Astrocyte of the spinal cord (primary cell): ENCODE results near the gene ELFN1.

Experiments
- DNase-seq: peaks from one replicate; pipeline ENCODE4 v3.0.0; 2011; ENCODE audit warnings: low read depth, low spot score
- H3K4me3 ChIP-seq: 2 replicates; pipeline ENCODE4 v1.5.1; 2011; ENCODE audit warnings: low read depth, mild to moderate bottlenecking, low read length, moderate library complexity
- in situ Hi-C: cut with HindIII; loops from 2 replicates; pipeline ENCODE4 v1.10.0; 2017; ENCODE audit warnings: low sequenced_read_pairs
- TF ChIP-seq, protein P1 (sequence below): IDR thresholded peaks from 2 replicates; pipeline ENCODE4 v1.5.1; 2012; ENCODE audit warnings: low read depth, mild to moderate bottlenecking, low read length, inconsistent platforms

ELFN1 gene

DNA sequence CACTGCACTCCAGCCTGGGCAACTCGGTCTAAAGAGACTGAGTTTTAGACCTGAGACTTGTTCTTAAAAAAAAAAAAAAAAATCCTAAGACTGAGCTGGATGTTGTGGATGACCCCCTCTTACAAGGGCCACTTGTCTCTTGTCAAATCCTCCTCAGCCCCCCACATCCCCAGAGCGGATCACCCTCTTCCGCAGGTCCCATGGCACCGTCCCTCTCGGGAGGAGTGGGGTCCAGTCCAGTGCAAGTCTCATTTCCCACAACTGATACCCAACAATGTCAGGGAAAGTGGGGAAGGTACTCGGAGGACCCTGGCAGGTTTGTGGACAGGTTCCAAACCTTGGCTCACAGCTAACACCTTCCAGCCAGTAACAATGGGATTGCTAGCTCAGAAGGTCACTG, 100.3 kb downstream of the ELFN1 start:
- no peak overlapping the region for H3K4me3 ChIP-seq
- in situ Hi-C loops = no loop called here
- TF ChIP-seq, protein P1, sequence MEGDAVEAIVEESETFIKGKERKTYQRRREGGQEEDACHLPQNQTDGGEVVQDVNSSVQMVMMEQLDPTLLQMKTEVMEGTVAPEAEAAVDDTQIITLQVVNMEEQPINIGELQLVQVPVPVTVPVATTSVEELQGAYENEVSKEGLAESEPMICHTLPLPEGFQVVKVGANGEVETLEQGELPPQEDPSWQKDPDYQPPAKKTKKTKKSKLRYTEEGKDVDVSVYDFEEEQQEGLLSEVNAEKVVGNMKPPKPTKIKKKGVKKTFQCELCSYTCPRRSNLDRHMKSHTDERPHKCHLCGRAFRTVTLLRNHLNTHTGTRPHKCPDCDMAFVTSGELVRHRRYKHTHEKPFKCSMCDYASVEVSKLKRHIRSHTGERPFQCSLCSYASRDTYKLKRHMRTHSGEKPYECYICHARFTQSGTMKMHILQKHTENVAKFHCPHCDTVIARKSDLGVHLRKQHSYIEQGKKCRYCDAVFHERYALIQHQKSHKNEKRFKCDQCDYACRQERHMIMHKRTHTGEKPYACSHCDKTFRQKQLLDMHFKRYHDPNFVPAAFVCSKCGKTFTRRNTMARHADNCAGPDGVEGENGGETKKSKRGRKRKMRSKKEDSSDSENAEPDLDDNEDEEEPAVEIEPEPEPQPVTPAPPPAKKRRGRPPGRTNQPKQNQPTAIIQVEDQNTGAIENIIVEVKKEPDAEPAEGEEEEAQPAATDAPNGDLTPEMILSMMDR = no peak
- DNase-seq = no peak

DNA sequence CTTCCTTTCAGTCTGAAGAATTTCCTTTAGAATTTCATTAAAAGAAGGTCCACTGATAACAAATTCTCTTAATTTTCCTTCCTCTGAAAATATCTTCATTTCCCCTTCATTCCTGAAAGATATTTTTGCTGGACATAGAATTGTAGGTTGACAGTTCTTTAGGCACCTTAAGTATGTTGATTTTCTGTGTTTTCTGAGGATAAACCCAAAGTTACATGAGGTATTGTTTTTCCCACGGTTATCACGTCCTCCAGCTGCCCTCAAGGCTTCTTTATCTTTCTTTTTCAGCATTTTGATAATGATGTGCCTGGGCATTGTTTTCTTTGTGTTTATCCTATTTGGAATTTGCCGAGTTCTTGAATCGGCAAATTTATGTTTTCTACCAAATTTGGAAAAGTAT, 105.3 kb downstream of the ELFN1 start:
- TF ChIP-seq, protein P1 = no peak
- in situ Hi-C loops = no loop called here
- no peak overlapping the region for H3K4me3 ChIP-seq
- DNase-seq = no peak

DNA sequence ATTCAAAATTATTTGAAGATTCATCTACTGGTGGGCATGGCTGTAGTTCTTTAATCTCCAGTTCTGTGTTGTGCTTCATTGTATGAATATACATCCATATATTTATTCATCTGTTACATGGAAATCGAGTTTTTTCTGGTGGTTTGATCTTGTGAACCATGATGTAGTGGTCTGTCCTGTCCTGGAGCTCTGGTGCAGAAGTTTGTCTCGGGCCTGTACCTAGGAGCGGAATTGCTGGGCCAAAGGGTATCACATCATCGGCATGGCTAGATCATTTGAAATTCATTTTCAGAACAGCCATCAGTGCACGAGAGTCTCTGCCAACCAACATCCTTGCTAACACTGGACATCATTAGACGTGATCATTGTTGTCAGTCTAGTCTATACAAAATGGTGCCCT, 107.0 kb downstream of the ELFN1 start:
- H3K4me3 ChIP-seq = no peak overlapping the region
- TF ChIP-seq, protein P1 = no peak
- no peak for DNase-seq
- in situ Hi-C loops = no loop called here

DNA sequence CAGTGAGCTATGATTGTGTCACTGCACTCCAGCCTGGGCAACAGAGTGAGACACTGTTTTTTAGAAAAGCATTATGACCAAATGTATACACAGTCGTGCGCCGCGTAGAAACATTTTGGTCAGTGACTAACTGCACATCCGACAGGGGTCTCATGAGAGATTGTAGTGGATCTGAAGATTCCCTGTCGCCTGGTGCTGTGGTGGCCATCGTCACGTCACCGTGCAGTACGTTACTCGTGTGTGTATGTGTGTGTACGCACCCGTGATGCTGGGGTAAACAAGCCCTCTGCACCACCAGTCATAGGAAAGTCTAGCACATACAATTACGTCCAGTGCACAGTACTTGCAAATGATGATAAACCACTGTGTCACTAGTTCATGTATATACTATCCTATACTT, 109.4 kb downstream of the ELFN1 start:
- in situ Hi-C loops = no loop called here
- no peak for DNase-seq
- TF ChIP-seq, protein P1 = no peak
- H3K4me3 ChIP-seq = no peak overlapping the region

DNA sequence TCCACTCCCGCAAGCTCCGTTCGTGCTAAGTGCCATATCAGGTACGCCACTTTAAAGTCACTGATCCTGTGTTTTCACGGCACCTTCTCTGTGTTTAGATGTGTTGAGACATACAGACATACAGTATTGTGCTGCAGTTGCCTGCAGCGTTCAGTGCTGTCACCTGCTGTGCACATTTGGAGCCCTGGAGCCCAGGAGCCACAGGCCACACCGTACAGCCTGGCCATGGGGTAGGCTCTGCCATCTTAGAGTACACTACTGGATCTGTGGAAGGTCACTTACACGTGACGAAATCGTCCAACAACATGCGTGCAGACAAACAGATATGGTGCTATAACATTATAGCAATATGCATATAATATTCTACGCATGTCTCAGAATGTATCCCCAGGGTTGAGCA, 111.3 kb downstream of the ELFN1 start:
- no peak overlapping the region for H3K4me3 ChIP-seq
- in situ Hi-C loops = no loop called here
- no peak for DNase-seq
- TF ChIP-seq, protein P1 = no peak

DNA sequence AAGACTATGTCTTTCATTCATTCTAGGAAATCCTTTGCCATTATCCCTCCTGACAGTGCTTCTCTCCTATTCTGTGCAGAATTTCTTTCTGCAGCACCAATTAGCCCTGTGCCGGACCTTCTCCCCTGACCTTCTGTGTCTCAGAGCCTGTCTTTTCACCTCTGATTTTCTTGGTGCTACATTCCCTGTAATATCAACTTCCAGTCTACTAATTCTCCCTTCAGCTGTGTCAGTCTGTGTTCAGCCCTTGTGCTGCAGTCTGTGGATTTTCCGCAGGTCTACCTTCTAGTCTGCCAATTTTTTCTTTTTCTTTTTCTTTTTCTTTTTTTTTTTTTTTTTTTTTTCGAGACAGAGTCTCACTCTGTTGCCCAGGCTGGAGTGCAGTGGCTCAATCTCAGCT, 115.8 kb downstream of the ELFN1 start:
- no peak for DNase-seq
- in situ Hi-C loops = no loop called here
- TF ChIP-seq, protein P1 = no peak
- no peak overlapping the region for H3K4me3 ChIP-seq

DNA sequence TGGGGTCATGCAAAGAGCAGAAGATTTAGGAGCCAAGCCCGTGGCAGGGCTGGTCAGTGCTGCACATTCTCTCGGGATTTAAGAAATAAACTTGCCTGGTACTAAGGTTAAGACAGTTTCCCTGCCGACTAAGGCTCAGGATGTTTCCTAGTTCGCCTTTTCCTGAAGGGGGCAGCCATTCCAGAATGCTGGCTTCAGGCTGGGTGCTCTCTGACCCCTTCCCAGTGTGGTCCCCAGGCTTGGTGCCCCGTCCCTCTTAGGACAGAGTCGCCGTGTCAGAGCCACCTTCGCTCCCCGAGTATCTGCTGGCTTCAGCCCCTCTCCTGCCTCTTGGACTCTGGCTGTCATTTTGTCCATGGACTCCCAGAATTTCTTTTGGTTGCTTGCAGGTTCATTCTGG, 117.2 kb downstream of the ELFN1 start:
- TF ChIP-seq, protein P1 = no peak
- no peak for DNase-seq
- no peak overlapping the region for H3K4me3 ChIP-seq
- in situ Hi-C loops = no loop called here
